HG03039 (cell line): ENCODE results near the gene MMP10.
"Not testable (repeated sequence)": the region's sequence is repeated elsewhere in the genome, so short reads cannot be mapped to it uniquely, and the experiment has no call there.

ENCODE experiments used
- ATAC-seq: cut with Tn5 transposase; IDR thresholded peaks from one replicate; pipeline ENCODE4 v1.9.1; 2021; ENCODE audit warnings: mild to moderate bottlenecking, moderate library complexity; ENCODE audit not compliant: unreplicated experiment

Gene MMP10

GRCh38 chr11:102783720-102784119, 3.3 kb upstream of the MMP10 start:
- ATAC-seq, result no peak

GRCh38 chr11:102783016-102783415, 2.6 kb upstream of the MMP10 start:
- ATAC-seq, result no peak

GRCh38 chr11:102781676-102782075, 1.2 kb upstream of the MMP10 start:
- no peak for ATAC-seq

GRCh38 chr11:102776454-102776853, 4.0 kb downstream of the MMP10 start:
- ATAC-seq, result no peak

- no peak for ATAC-seq
Measured at GRCh38 chr11:102773386-102773785, 7.0 kb downstream of the MMP10 start.

- ATAC-seq, result no peak
Measured at GRCh38 chr11:102771351-102771750, 9.1 kb downstream of the MMP10 start.

GRCh38 chr11:102770191-102770590, 10.2 kb downstream of the MMP10 start:
- ATAC-seq, result no peak

GRCh38 chr11:102767800-102768199, 12.6 kb downstream of the MMP10 start:
- ATAC-seq, result no peak

GRCh38 chr11:102763440-102763839, 17.0 kb downstream of the MMP10 start:
- no peak for ATAC-seq

- ATAC-seq, result no peak
Measured at GRCh38 chr11:102762361-102762767, 18.1 kb downstream of the MMP10 start.

- ATAC-seq, result no peak
Measured at GRCh38 chr11:102761646-102762238, 18.7 kb downstream of the MMP10 start.

GRCh38 chr11:102760344-102761035, 19.9 kb downstream of the MMP10 start:
- no peak for ATAC-seq

GRCh38 chr11:102757823-102758549, 22.4 kb downstream of the MMP10 start:
- no peak for ATAC-seq

GRCh38 chr11:102753267-102753666, 27.2 kb downstream of the MMP10 start:
- no peak for ATAC-seq

- no peak for ATAC-seq
Measured at GRCh38 chr11:102751673-102752072, 28.8 kb downstream of the MMP10 start.

GRCh38 chr11:102749101-102749722, 31.2 kb downstream of the MMP10 start:
- no peak for ATAC-seq

GRCh38 chr11:102746746-102747578, 33.5 kb downstream of the MMP10 start:
- not testable (repeated sequence) for ATAC-seq

- no peak for ATAC-seq
Measured at GRCh38 chr11:102734650-102735049, 45.8 kb downstream of the MMP10 start.

GRCh38 chr11:102733232-102733875, 47.1 kb downstream of the MMP10 start:
- ATAC-seq, result peak; percentile 88

- ATAC-seq, result not testable (repeated sequence)
Measured at GRCh38 chr11:102730944-102731343, 49.5 kb downstream of the MMP10 start.
